Esophagus squamous epithelium (tissue), 4 donors: ENCODE measurements around the gene COL15A1.

Source experiments
- CTCF ChIP-seq, 6 experiments: fragments of 450-650 bp in 4 of 6; fragments of 200-600 bp in 2 of 6; sonication (generic) in 2 of 6; IDR thresholded peaks; one replicate each; pipeline ENCODE4 v1.5.1; 2016 to 2019; ENCODE audit warnings: antibody characterized with exemption in 6 of 6, mild to moderate bottlenecking in 4 of 6, moderate library complexity in 4 of 6
- POLR2A ChIP-seq, 4 donors: fragments of 450-650 bp; IDR thresholded peaks; one replicate each; pipeline ENCODE4 v1.6.1; 2017; ENCODE audit warnings: antibody characterized with exemption in 4 of 4, mild to moderate bottlenecking in 4 of 4, moderate library complexity in 3 of 4

DNA sequence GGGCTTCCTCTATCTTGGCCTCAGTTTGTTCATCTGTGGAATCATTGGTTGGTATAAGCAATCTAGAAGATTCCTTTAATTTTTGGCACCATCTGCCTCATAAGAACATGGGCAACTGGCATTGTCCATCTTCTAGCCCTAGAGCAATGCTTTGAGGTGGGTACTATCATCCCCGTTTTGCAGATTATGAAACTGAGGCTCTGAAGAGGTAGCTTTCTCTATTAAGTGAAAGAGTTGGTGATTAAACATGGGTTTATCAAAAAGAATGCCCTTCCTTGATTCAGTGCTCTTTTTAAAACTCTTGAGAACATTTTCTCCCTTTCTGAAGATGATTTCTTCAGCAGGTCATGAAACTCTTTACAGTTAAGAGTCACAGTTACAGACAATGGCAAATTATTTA lies 118.8 kb downstream of the COL15A1 start:
- TF ChIP-seq POLR2A (IDR thresholded peaks at IDR 0.05) (no peak), CTCF (IDR thresholded peaks at IDR 0.05) (no peak)
